ENCODE results near the gene FOXG1.

The FOXG1 gene

DNA sequence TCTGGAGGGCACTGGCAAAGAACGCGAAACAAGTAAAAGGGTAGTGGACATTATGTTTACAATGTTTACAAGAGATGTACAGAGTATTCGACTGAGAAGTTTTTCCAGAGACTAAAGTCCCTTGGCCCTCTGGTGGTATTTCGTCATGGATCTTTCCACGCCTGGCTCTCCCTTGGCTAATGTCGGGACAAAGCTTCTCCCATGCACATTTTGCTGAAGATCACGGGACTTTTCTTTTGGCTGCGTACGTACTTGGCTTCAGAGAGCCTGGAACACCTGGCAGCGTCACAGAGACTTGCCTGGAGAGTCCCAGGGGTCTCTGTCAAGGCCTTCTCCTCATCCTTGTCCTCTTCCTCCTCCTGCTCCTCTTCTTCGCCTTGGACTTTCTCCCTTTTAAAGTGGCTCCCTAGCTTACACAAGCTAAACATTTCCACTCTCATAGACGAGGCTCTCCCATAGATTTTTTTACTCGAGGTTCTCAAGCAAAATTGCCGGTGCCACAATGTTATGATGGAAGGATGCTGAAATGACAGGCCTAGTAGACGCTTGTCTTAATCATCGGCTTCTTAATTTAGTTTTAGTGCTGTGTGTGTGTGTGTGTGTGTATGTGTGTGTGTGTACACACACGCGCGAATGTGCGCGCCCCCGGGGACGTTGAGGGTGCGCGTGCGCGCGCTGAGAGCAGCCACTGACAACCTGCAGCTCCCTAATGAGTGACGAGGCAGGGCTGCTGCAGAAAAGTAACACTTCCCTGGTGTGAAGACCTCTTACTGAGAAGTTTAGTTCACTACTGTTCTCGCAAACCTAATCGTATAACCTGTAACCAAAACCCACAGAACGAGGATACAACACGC lies 4.9 kb upstream of the FOXG1 start:
- DNase-seq (ENCODE audit: extremely low read depth in 1 of 2, low read depth in 1 of 2): no peak

DNA sequence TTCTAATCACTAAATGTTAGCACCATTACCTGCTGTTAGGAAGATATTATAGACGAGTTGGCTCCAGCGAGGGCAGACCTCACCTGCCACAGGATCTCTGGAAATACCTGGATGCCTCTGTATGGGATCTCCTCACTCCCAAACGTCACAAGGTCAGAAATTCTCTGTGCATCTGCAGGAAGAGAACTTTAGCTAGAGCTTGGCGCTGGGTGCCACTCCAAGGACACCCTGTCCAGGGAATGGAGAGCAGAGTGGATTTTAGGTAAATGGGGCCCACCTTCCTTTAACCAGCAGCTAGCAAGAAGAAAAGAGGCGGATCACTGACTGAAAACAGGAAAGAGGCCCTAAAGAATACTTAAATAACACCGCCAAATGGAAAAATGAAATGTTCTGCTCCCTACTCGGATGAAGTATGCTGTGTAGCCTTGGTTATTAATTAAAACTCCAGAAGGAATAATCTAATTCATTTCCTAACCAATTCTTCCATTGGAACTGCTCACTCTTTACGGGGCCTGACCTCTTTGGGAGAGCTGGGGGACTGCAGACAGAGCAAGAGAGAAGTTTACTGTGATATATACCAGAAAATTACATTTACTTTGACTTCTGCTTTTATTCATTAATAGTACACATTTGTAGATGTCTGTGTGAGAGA lies 4.2 kb upstream of the FOXG1 start:
- DNase-seq (ENCODE audit: extremely low read depth in 1 of 2, low read depth in 1 of 2): no peak

DNA sequence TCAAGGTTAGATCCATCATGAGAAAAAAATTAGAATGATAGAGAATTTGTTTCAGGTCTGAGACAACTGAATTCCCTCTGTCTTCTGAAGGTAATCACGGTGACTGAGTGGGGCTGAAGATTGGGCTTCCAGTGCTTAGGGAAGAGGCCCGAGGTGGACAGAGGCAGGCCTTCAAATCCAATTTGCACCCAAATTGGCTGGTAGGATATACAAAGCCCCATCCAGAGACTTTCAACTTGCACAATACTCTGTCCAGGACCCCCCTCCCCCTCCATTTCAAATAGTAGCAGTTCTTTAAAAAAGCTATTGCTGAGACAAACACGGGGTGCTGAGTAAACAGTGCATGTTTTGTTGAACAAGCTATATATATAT lies 3.6 kb upstream of the FOXG1 start:
- DNase-seq (ENCODE audit: extremely low read depth in 1 of 2, low read depth in 1 of 2): no peak

DNA sequence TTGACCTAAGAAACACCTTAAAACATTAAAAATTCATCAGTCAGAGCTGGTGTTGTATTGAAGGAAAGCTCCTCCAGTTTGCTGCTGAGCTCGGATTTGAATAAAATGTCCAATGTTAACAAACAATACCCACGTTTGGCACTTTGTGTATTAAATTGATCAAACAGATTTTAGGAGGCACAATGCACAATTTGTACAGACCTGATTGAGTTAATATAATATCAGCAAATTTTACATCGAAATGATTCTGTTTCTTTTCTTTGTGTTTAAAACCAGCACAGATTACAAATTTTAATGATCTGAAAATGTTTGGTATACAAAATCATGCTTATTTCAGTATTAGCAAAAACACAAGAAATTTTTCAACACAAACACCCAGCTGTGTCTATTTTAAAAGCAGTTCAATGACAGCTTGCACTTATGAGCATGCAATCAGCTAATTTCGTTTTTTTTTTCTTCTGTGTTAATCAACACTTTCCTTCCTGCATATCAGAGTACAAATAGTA lies 2.8 kb upstream of the FOXG1 start:
- no peak for DNase-seq (ENCODE audit: extremely low read depth in 1 of 2, low read depth in 1 of 2)

DNA sequence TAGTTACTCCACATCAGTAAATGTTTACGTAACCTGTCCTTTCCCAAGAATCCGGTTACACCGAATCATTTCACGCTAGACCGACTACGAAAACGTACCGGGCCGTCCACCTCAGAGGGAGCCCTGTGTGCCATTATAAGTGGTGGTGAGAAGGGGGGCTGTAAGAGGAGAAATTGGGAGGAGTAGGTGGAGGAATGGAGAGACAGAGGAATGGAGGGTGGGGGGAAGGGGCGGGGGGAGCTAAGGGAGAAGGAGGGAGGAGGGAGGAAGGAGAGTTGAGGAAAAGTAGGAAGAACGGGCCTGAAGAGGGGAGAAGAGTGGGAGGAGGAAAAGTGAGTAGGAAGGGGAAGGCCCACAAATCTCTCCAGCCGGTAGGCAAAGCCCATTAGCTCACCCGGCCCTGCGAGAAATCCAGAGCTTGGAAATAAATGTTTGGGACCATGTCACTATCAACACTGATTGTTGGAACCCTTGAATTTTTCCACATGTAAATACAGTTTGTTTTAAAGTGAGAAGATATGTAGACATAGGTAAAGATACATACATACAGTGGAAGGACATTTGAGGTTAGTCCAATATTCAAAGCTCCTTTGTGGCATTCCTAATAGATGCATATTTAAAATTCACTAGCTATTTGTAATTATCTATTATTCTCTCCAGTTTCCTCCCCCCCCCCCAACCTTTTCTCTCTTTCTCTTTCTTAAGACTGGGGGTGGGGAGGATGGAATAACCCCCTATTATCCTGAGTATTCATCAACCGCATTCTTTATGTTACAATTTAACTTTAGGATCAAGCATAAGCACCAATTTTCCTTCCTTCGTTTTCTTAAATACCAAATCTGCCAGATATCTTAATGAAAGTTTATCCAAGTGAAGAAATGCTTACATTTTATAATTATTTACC lies 2.1 kb upstream of the FOXG1 start:
- no peak for DNase-seq (ENCODE audit: extremely low read depth in 1 of 2, low read depth in 1 of 2)

DNA sequence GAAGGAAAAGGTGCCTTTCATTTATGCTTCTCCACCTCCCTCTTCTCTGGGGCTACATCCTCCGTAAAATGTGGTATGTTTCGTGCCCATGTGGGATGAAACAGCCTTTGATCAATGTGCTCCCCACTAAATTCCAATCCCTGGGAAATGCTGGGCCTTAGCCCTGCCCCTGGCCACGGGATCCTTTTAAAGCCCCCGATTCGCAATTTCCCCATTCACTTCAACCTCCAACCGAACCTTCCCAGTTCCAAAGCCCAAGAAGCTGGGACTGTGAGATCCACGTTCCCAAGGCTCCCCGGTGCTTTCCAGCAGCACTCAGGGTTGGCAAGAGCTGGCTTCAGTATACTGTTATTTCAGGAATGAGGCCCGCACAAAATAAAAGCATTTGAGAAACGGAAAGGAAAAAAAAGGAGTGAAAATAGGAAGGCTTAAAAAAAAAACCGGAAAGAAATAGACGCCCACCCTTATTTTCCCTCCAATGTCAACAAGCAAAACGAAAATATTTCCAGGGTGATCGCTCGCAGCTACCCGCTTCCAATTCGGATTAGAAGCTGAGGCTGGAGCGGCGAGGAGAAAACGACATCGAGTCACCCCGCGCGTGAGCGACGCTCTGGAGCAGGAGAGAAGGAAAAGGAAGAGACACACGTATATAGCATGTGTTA lies 1.3 kb upstream of the FOXG1 start:
- no peak for DNase-seq (ENCODE audit: extremely low read depth in 1 of 2, low read depth in 1 of 2)

DNA sequence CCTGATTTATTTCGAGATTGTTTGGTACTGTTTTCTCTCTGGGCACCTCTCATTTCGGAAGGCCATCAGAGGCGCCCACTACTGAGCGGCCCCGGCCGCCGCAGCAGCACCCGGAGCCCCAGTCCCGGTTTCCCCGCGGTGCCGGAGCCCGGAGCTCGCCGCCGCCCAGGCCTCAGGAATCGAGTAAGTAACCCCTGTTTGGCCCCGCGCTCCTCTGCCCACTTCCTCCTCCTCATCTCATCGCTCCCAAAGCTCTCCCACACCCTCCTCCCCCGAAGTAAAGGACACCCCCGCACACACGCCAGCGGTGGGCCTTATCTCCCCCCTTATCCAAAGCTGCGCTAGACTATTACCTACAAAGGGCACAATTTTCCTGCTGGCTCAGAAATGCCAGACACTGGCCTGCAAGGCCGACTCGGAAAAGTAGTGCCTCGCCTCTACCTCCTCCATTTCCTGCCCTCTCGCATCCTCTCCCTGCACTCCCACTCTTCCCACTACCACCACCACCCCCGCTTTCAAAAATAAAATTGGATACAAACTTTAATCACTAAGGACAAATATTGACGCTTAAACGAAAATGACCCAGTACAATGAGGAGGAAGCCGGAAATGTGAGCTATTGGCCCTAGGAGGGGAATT lies 637 bp upstream of the FOXG1 start:
- DNase-seq (ENCODE audit: extremely low read depth in 1 of 2, low read depth in 1 of 2): no peak

DNA sequence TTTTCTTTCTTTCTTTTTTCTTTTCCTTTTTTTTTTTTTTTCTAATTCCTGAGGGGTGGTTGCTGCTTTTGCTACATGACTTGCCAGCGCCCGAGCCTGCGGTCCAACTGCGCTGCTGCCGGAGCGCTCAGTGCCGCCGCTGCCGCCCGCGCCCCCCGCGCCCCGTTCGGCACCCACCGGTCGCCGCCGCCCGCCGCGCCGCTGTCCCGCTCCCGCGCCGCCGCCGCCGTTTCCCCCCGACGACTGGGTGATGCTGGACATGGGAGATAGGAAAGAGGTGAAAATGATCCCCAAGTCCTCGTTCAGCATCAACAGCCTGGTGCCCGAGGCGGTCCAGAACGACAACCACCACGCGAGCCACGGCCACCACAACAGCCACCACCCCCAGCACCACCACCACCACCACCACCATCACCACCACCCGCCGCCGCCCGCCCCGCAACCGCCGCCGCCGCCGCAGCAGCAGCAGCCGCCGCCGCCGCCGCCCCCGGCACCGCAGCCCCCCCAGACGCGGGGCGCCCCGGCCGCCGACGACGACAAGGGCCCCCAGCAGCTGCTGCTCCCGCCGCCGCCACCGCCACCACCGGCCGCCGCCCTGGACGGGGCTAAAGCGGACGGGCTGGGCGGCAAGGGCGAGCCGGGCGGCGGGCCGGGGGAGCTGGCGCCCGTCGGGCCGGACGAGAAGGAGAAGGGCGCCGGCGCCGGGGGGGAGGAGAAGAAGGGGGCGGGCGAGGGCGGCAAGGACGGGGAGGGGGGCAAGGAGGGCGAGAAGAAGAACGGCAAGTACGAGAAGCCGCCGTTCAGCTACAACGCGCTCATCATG lies 654 bp downstream of the FOXG1 start:
- no peak for DNase-seq (ENCODE audit: extremely low read depth in 1 of 2, low read depth in 1 of 2)

DNA sequence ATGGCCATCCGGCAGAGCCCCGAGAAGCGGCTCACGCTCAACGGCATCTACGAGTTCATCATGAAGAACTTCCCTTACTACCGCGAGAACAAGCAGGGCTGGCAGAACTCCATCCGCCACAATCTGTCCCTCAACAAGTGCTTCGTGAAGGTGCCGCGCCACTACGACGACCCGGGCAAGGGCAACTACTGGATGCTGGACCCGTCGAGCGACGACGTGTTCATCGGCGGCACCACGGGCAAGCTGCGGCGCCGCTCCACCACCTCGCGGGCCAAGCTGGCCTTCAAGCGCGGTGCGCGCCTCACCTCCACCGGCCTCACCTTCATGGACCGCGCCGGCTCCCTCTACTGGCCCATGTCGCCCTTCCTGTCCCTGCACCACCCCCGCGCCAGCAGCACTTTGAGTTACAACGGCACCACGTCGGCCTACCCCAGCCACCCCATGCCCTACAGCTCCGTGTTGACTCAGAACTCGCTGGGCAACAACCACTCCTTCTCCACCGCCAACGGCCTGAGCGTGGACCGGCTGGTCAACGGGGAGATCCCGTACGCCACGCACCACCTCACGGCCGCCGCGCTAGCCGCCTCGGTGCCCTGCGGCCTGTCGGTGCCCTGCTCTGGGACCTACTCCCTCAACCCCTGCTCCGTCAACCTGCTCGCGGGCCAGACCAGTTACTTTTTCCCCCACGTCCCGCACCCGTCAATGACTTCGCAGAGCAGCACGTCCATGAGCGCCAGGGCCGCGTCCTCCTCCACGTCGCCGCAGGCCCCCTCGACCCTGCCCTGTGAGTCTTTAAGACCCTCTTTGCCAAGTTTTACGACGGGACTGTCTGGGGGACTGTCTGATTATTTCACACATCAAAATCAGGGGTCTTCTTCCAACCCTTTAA lies 1.5 kb downstream of the FOXG1 start:
- no peak for DNase-seq (ENCODE audit: extremely low read depth in 1 of 2, low read depth in 1 of 2)

DNA sequence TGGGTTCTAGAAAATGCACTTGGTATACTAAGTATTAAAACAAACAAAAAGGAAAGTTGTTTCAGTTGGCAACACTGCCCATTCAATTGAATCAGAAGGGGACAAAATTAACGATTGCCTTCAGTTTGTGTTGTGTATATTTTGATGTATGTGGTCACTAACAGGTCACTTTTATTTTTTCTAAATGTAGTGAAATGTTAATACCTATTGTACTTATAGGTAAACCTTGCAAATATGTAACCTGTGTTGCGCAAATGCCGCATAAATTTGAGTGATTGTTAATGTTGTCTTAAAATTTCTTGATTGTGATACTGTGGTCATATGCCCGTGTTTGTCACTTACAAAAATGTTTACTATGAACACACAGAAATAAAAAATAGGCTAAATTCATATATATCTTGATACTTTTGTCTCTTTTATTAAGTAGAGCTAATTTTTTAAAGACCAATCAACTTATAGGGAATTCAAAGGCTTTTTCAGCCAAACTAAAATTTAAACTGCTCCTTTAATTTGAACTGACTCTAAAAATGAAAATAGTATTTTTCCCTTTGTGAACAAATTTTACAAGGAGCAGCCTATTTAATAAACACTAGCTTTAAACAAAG lies 2.8 kb downstream of the FOXG1 start:
- no peak for DNase-seq (ENCODE audit: extremely low read depth in 1 of 2, low read depth in 1 of 2)

DNA sequence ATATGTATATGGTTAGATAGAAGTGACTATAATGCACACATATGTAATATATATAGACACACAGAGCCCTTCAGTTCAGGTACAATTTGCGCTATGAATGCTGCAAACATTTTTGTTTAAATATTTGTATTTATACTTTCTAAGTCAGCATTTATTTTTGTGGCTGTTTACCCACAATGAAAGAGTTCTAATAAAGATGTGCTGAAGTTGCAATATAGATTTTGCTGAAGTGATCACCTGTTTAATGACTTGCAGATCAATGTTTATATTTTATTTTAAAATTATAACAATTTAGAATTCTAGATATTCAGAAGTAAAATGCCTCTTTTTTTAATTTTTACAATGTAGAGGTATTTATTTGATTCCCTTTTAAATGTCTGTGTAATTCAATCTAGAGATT lies 3.5 kb downstream of the FOXG1 start:
- no peak for DNase-seq (ENCODE audit: extremely low read depth in 1 of 2, low read depth in 1 of 2)

DNA sequence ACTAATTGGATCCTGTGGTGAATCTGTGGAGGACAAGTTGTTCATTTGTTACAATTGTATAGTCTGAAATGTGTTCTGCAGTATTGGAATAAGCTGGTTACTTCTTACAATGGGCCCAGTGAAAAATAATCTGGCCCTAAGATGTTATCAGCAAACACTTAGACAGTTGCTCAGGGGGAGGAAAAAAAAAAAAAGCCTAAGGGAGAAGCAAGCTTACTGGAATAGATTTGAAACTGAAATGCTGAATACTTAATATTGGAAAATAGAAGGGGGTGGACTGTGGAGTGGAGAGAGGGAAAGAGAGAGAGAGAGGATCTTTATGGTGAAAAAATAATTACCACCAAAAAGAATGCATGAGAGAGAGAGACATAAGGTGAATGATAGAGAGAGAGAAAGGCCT lies 4.0 kb downstream of the FOXG1 start:
- DNase-seq (ENCODE audit: extremely low read depth in 1 of 2, low read depth in 1 of 2): no peak

DNA sequence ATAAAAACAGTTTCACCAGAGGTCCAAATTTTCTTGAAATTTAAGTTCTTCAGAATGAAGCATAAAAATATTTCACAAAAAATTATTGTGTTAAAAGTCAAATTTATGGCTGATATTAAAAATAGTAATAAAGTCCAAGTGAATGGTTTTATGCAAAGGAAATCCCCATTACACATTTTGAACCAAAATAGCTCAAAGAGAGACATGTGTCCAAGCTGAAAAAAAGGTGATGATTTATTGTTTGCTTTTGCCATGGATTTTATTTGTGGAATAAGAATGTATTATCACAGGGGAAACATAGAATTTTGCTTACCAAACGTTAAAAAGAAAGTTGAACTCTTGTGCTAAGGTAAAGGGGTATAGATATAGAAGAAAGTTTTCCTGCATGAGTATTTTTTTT lies 4.6 kb downstream of the FOXG1 start:
- DNase-seq (ENCODE audit: extremely low read depth in 1 of 2, low read depth in 1 of 2): no peak

DNA sequence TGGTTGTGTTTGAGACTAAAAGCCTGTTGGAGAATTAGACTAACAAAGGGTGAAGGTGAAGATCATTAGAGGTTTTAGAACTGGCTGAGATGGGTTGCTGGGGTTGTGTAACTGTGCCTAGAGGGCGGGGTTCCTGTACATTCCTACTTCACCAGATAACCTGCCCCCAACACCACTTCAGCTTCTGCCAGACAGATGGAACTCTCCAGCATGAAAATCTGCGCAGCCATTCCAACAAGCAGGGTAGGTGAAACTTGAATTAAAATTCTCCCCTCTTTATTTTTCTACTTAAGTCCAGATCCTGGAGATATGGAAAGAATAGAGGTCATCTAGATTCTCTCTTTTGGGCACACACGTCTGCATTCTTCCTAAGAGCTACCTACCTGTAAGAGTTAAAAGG lies 6.0 kb downstream of the FOXG1 start:
- no peak for DNase-seq (ENCODE audit: extremely low read depth in 1 of 2, low read depth in 1 of 2)

DNA sequence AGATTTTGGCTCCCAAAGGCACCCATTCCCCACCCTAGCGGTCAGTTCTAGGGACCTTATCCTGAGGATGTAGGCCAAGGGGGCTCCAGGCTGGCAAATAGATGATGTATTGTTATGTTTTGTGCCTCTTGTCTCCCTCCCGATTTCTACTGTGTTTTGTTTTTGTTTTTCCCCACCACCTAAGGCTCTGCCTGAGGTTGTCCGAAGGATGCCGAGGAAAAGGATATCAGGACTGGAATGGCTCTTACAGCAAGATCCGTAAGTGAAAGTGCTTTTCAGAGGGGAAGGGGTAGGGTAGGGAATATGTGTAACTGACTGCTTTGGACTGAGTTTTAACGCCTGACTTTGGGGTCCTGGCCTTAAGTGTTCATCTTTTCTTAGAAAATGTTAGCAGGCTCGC lies 6.6 kb downstream of the FOXG1 start:
- DNase-seq (ENCODE audit: extremely low read depth in 1 of 2, low read depth in 1 of 2): no peak

DNA sequence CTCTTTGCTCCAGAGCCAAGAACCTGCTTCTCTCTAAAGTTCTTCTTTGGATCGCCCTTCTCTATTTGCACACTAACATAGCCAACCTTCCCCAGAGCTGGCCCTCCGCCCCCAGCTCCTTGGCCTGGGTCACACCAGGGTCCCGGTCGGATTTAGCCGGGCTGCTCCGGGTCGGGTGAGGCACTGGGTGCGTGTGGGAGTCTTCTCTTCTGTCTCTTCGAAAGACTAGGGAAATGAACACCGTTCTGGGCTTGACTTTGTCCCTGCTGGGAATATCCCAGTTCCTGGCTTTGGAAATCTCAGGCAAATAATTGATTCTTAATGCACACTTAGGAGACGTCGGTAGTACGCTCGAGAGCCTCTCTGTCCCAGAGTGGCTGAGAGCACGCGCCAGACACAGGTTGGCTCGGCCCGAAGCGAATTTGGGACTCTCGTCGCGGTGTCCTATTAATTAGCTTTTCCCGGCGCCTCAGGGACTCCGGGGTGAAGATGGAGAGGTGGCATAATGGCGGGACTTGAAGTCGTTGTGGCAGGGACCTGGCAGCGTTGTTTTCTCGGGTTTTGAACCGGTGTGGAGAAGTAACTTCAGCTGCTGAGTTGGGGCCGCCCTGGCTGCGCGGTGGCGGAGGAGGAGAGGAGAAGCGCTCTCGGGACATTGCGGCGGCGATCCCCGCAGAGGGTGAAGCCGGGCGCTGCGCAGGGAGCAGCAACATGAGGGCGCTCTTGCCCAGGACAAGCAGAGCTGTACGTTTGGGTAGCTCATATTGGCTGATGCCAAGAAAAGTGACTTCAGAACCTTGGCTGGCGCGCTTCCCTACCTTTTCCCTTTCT lies 7.5 kb downstream of the FOXG1 start:
- DNase-seq (ENCODE audit: extremely low read depth in 1 of 2, low read depth in 1 of 2): no peak

All from activated CD8-positive, alpha-beta memory T cell treated with anti-CD3 and anti-CD28 coated beads for 1 hour (primary cell).